Measurements from ENCODE around the gene FLNC. TPM values are rescaled to one million over a fixed set of nuclear protein-coding genes. Genes with fewer than 3 reads are reported as not detected.

The FLNC gene
- total and polyA plus RNA-seq, 8 donors: 14.3 to 34.7 (median 23.6) TPM

- intact Hi-C loops (cut with DNase I): no loop called here
- H3K36me3 ChIP-seq: no peaks in the 10 kb centered on the region
- peaks cover 0 to 44% of the 10 kb centered on the region in 2 donors for H3K27me3 ChIP-seq
- ATAC-seq: no peak
- peaks cover 0 to 18% of the 10 kb centered on the region in 2 donors for H3K4me1 ChIP-seq
- H3K4me3 ChIP-seq: no peak overlapping the region
- TF ChIP-seq CTCF (IDR thresholded peaks at IDR 0.05): no peak
- no peak overlapping the region for H3K27ac ChIP-seq
- H3K9me3 ChIP-seq: no peaks in the 10 kb centered on the region
- no peak for DNase-seq
Observed at GRCh38 chr7:128794436-128794835, 35.8 kb upstream of the FLNC start.

GRCh38 chr7:128795129-128795528 is 35.1 kb upstream of the FLNC start:
- DNase-seq: no peak
- no peaks in the 10 kb centered on the region for H3K36me3 ChIP-seq
- H3K4me1 ChIP-seq: peaks cover 0 to 18% of the 10 kb centered on the region in 2 donors
- no peak overlapping the region for H3K4me3 ChIP-seq
- intact Hi-C loops (cut with DNase I): no loop called here
- H3K27ac ChIP-seq: no peak overlapping the region
- ATAC-seq: no peak
- peaks cover 0 to 37% of the 10 kb centered on the region in 2 donors for H3K27me3 ChIP-seq
- H3K9me3 ChIP-seq: no peaks in the 10 kb centered on the region
- TF ChIP-seq CTCF (IDR thresholded peaks at IDR 0.05): no peak

GRCh38 chr7:128796327-128796726 is 33.9 kb upstream of the FLNC start:
- no peak overlapping the region for H3K27ac ChIP-seq
- ATAC-seq (no peak), DNase-seq (peak in 1 of 4 donors; percentile 22)
- H3K4me1 ChIP-seq: peaks cover 0 to 8% of the 10 kb centered on the region in 2 donors
- H3K9me3 ChIP-seq: no peaks in the 10 kb centered on the region
- TF ChIP-seq CTCF (IDR thresholded peaks at IDR 0.05): no peak
- no peak overlapping the region for H3K4me3 ChIP-seq
- intact Hi-C loops (cut with DNase I): no loop called here
- peaks cover 0 to 25% of the 10 kb centered on the region in 2 donors for H3K27me3 ChIP-seq
- no peaks in the 10 kb centered on the region for H3K36me3 ChIP-seq

- H3K4me1 ChIP-seq: no peaks in the 10 kb centered on the region
- no peaks in the 10 kb centered on the region for H3K9me3 ChIP-seq
- ATAC-seq (no peak), DNase-seq (no peak)
- intact Hi-C loops (cut with DNase I): no loop called here
- H3K27ac ChIP-seq: no peak overlapping the region
- no peaks in the 10 kb centered on the region for H3K36me3 ChIP-seq
- TF ChIP-seq CTCF (IDR thresholded peaks at IDR 0.05): no peak
- peaks cover 0 to 3% of the 10 kb centered on the region in 2 donors for H3K27me3 ChIP-seq
- H3K4me3 ChIP-seq: no peak overlapping the region
Observed at GRCh38 chr7:128799451-128799850, 30.8 kb upstream of the FLNC start.

- Histone ChIP-seq H3K4me1 (no peaks in the 10 kb centered on the region), H3K9me3 (no peaks in the 10 kb centered on the region), H3K36me3 (no peaks in the 10 kb centered on the region), H3K27ac (no peak overlapping the region), H3K27me3 (no peaks in the 10 kb centered on the region), H3K4me3 (no peak overlapping the region)
- ATAC-seq: no peak
- TF ChIP-seq CTCF (IDR thresholded peaks at IDR 0.05): no peak
- DNase-seq: no peak
- intact Hi-C loops (cut with DNase I): no loop called here
Observed at GRCh38 chr7:128800567-128800966, 29.6 kb upstream of the FLNC start.
